ENCODE data around the gene ZNF665.
A peak's percentile ranks its signal among the peaks of the same experiment; 100 is the strongest.
"Not testable (repeated sequence)": the region's sequence is repeated elsewhere in the genome, so short reads cannot be mapped to it uniquely, and the experiment has no call there.

Gene ZNF665

DNA sequence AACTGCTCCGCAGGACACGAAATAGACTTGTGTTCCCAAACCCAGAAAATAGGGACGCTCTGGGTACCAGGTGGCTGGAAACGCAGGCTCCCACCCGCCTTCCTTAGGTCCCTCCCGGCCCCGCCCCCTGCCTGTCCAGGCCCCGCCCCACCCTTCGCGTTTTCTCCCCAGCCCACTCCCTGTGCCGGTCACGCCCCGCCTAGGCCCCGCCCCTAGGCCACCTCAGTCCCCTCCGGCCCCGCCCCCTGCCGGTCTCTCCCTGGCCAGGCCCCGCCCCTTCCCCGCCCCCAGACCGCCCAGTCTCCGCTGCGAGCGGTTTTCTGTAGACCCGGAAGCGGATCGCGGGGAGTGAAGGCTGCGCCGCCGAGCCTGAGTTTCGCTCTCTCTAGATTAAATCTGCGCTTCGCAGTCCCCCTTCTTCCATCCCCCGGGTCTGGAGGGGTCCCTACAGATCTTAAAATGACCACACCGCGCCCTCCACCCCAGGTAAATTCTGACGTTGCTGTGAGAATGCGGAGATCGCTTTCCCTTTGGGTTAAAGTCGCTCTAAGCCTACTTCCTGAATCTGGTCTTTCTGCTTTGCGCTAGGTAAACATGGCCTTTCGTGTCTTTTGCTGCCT is 3.7 kb upstream of the ZNF665 start:
- peak overlapping the region; percentile 84 to 87 for H3K27ac ChIP-seq
- TF ChIP-seq CTCF (IDR thresholded peaks at IDR 0.05) = no peak
- intact Hi-C loops (cut with DNase I; ENCODE audit: low total_unique reads) = loop anchor here (5.0 to 10.0 kb wide), 3 partner anchors 58 to 165 kb away; partner anchors contain the start of genes VN1R2, ZNF677 and ZNF845
- peak overlapping the region; percentile 74 to 76 for H3K4me3 ChIP-seq
- DNase-seq = peak; percentile 95 to 98
- H3K36me3 ChIP-seq = peaks cover 21 to 38% (median 28%) of the 10 kb centered on the region in 3 donors
- H3K9me3 ChIP-seq = peaks cover 0 to 37% (median 24%) of the 10 kb centered on the region in 3 donors
- no peaks in the 10 kb centered on the region for H3K27me3 ChIP-seq
- H3K4me1 ChIP-seq = peaks cover 0 to 25% (median 13%) of the 10 kb centered on the region in 4 donors

DNA sequence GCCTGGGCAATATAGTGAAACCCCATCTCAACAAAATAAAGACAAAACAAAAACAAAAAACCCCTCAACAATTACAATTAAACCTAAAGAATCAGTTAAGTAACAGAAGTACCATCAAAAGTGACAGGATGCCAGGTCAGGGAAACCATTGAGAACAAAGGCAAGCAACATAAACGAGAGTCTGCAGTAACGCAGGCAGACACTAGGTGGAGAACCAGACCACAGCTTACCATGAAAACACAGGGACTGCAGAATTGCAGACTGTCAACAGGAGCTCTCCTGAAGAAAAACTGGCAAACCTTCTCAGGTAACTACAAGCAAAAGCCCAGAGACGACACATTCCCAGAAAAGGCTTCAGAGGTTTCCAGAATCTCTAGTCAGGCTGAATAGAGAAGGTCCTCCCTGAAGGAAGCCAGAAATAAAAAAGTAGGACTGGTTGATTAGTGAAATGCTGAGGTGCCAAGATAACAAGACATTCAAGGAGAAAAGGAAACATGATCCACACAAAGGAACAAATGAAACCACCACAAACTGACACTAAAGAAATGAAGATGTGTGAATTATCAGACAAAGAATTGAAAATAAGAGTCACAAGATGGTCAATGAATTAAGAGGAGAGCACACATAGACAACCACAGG is 2.2 kb upstream of the ZNF665 start:
- peaks cover 0 to 25% (median 13%) of the 10 kb centered on the region in 4 donors for H3K4me1 ChIP-seq
- intact Hi-C loops (cut with DNase I; ENCODE audit: low total_unique reads) = loop anchor here (5.0 to 10.0 kb wide), 3 partner anchors 59 to 167 kb away; partner anchors contain the start of genes VN1R2, ZNF677 and ZNF845
- H3K27me3 ChIP-seq = no peaks in the 10 kb centered on the region
- peaks cover 11 to 23% (median 19%) of the 10 kb centered on the region in 3 donors for H3K36me3 ChIP-seq
- peak overlapping the region in 1 of 2 donors; percentile 14 for H3K27ac ChIP-seq
- H3K9me3 ChIP-seq = peaks cover 0 to 22% (median 13%) of the 10 kb centered on the region in 3 donors
- peak; percentile 81 to 90 for DNase-seq
- no peak overlapping the region for H3K4me3 ChIP-seq
- peak; percentile 86 to 87 for TF ChIP-seq CTCF (IDR thresholded peaks at IDR 0.05)

DNA sequence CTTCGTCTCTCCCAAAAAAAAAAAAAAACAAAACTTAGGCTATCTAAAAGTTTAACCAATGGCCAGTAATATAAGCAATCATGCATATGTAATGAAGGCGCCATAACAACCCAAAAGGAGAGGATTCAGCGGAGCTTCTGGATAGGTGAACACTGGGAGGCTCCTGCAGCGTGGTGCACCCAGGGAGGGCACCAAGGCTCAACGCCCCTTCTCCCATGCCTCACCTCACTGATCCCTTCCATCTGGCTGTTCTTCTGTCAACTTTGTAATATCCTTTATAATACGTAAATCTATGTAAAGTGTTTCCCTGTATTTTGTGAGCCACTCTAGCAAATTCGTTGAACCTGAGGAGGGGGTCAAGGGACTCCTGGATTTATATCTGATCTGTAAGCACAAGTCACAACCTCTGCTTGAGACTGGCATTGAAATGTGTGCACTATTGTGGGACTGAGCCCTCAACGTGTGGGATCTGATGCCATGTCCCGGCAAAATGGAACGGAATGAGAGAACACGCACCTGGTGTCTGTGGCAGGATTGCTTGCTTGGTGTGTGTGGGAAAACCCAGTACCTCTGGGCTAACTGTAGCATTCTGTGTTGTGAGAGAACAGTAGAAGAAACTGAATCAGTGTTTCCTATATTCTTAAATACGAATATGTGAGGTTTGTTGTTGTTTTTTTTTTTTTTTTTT is 521 bp upstream of the ZNF665 start:
- Histone ChIP-seq H3K27ac (peak overlapping the region; percentile 73 to 78), H3K4me3 (peak overlapping the region; percentile 68 to 69), H3K27me3 (no peaks in the 10 kb centered on the region), H3K4me1 (peaks cover 0 to 25% (median 13%) of the 10 kb centered on the region in 4 donors), H3K36me3 (peaks cover 4 to 7% (median 6%) of the 10 kb centered on the region in 3 donors), H3K9me3 (peaks cover 0 to 7% (median 4%) of the 10 kb centered on the region in 3 donors)
- DNase-seq = no peak
- no peak for TF ChIP-seq CTCF (IDR thresholded peaks at IDR 0.05)
- intact Hi-C loops (cut with DNase I; ENCODE audit: low total_unique reads) = loop anchor here (10.0 kb wide), 2 partner anchors 61 to 141 kb away; partner anchors contain the start of genes VN1R2, ZNF677 and ZNF845

DNA sequence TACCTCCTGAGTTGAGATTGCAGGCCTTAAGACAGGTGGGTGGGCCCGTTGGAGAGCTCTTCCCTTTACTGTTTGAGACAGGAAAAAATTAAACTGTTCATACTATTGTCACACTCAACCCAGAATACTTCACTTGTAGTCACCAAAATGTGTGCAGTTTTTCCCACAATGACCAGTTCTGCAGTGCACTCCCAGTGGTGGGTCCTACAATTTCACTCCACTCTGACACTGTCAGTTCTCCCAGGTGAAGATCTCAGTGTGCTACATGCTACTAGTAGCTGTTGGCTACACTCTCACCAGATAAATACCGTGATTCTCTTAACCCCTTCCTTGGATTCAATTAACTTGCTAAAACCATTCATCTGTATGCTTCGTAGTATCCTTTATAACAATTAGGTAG is 2.9 kb downstream of the ZNF665 start:
- Histone ChIP-seq H3K36me3 (peaks cover 0 to 4% (median 0%) of the 10 kb centered on the region in 3 donors), H3K4me1 (peaks cover 0 to 13% (median 8%) of the 10 kb centered on the region in 4 donors), H3K4me3 (no peak overlapping the region), H3K9me3 (no peaks in the 10 kb centered on the region), H3K27ac (no peak overlapping the region), H3K27me3 (no peaks in the 10 kb centered on the region)
- no peak for TF ChIP-seq CTCF (IDR thresholded peaks at IDR 0.05)
- no peak for DNase-seq
- intact Hi-C loops (cut with DNase I; ENCODE audit: low total_unique reads) = loop anchor here (10.0 kb wide), 2 partner anchors 65 to 145 kb away; partner anchors contain the start of genes VN1R2, ZNF677 and ZNF845

DNA sequence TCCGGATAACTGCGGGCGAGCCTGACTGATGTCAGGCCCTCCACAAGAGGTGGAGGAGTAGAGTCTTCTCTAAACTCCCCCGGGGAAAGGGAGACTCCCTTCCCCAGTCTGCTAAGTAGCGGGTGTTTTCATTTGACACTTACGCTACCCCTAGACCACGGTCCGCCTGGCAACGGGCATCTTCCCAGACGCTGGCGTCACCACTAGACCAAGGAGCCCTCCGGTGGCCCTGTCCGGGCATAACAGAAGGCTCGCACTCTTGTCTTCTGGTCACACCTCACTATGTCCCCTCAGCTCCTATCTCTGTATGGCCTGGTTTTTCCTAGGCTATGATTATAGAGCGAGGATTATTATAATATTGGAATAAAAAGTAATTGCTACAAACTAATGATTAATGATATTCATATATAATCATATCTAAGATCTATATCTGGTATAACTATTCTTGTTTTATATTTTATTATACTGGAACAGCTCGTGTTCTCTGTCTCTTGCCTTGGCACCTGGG is 3.4 kb downstream of the ZNF665 start:
- intact Hi-C loops (cut with DNase I; ENCODE audit: low total_unique reads) = loop anchor here (10.0 kb wide), 2 partner anchors 65 to 145 kb away; partner anchors contain the start of genes VN1R2, ZNF677 and ZNF845
- H3K4me3 ChIP-seq, H3K27ac ChIP-seq, H3K36me3 ChIP-seq, DNase-seq, H3K9me3 ChIP-seq, H3K27me3 ChIP-seq: not testable (repeated sequence)
- peaks cover 0 to 13% (median 8%) of the 10 kb centered on the region in 4 donors for H3K4me1 ChIP-seq

DNA sequence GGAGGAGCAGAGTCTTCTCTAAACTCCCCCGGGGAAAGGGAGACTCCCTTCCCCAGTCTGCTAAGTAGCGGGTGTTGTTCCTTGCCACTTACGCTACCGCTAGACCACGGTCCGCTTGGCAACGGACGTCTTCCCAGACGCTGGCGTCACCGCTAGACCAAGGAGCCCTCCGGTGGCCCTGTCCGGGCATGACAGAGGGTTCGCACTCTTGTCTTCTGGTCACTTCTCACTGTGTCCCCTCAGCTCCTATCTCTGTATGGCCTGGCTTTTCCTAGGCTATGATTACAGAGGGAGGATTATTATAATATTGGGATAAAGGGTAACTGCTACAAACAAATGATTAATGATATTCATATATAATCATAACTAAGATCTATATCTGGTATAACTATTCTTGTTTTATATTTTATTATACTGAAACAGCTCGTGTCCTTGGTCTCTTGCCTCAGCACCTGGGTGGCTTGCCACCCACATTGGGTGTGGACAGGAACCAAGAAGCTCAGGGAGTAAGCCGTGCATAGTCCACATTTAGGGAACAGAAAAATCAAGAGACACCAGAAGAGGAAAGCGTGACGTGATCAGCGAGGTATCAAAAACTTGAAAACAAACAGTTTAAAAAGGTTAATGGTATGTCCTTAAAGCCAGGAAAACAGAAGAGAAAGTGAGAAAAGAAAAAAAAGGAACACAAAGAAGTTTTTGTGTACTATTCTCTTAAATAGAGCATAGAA is 7.8 kb downstream of the ZNF665 start:
- H3K27ac ChIP-seq; H3K9me3 ChIP-seq; DNase-seq; intact Hi-C loops (cut with DNase I; ENCODE audit: low total_unique reads); H3K4me3 ChIP-seq; H3K27me3 ChIP-seq; H3K4me1 ChIP-seq: not testable (repeated sequence)
- H3K36me3 ChIP-seq = peaks cover 23 to 37% (median 25%) of the 10 kb centered on the region in 3 donors

Data from tibial artery (tissue), 4 donors.